ENCODE data around the gene APBB3. TPM values are rescaled to one million over a fixed set of nuclear protein-coding genes. Genes with fewer than 3 reads are reported as not detected.

APBB3 gene
- total and polyA plus RNA-seq, 9 of the 15 experiments (the other 6 are each of a cell fraction or from before 2014, with no cell fraction given): 0.17 to 24.3 (median 9.5) TPM

DNA sequence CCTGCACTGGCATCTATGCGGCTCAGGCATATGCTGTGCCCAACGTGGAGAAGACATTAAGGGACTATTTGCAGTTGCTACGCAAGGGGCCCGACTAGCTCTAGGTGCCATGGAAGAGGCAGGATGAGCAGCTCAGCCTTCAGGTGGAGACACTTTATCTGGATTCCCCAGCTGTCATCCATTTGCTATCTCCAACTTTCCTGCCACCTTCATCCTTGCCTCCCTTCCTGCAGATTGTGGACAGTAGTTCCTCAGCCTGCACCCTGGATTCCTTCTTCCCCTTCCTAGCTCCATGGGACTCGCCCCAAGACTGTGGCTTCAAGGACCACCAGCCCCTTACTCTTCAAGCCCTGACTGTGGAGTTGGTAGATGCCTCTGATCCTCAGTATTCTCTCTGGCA is 2.3 kb upstream of the APBB3 start:
- ChIA-PET POLR2A (interaction anchor here (0.6 to 1.8 kb wide), 5 partner anchors 10 to 152 kb away, joined by 3 to 12 read pairs (median 3); no protein-coding TSS in a partner anchor), CTCF (ENCODE audit: low intra/inter-chr PET ratio) (no interaction called here)
- in situ Hi-C loops (cut with MboI) (loop anchor here (5.0 kb wide), 1 partner anchor 76 kb away; no protein-coding TSS in a partner anchor), intact Hi-C loops (cut with micrococcal nuclease) (no loop called here)
- no TSS peak for BruUV-seq (replicated peaks)
- H3K9me1 ChIP-seq (ENCODE audit: control insufficient read depth, insufficient read depth, low read length): no peaks in the 10 kb centered on the region
- H3K36me3 ChIP-seq (ENCODE audit: control insufficient read depth, insufficient read depth, low read length): peaks cover 43% of the 10 kb centered on the region
- peak overlapping the region in 1 of 2 experiments; percentile 93; a peak in 2 of 4 replicates for H3K9ac ChIP-seq (ENCODE audit: insufficient read depth in 1 of 2, low read depth in 2 of 2, low read length in 2 of 2)
- WGBS (ENCODE audit: insufficient coverage, low coverage, missing lambda C conversion rate): 79% methylated on average over 5 of the region's 5 CpGs
- no peak overlapping the region for H3K4me3 ChIP-seq
- no peaks in the 10 kb centered on the region for H3K27me3 ChIP-seq (ENCODE audit: control insufficient read depth in 2 of 2, insufficient read depth in 2 of 2, low read length in 2 of 2)
- DNase-seq (ENCODE audit: extremely low read depth in 1 of 4, low spot score in 3 of 4) (peak in 2 of 4 experiments; percentile 23 to 37), ATAC-seq (no peak), FAIRE-seq (peak; percentile 42)
- no peak overlapping the region; the same call in 2 of the 3 replicates for H3K27ac ChIP-seq (ENCODE audit: extremely low read depth, low read depth, low read length)
- H2AFZ ChIP-seq (ENCODE audit: low read depth, low read length): no peak overlapping the region
- peaks cover 36% of the 10 kb centered on the region for H3K79me2 ChIP-seq (ENCODE audit: control insufficient read depth, insufficient read depth, low read length)
- H3K4me2 ChIP-seq (ENCODE audit: insufficient read depth, low read length): peak overlapping the region; percentile 99; the same call in 1 of the 2 replicates
- H4K20me1 ChIP-seq (replicated peaks; ENCODE audit: control insufficient read depth, insufficient read depth, low read length): no peaks in the 10 kb centered on the region
- H3K4me1 ChIP-seq (replicated peaks in 1 of 2; ENCODE audit: control insufficient read depth in 2 of 2, insufficient read depth in 2 of 2, low read length in 2 of 2): peaks cover 26 to 38% of the 10 kb centered on the region in 2 experiments
- no peaks in the 10 kb centered on the region for H3K9me3 ChIP-seq (replicated peaks; ENCODE audit: control insufficient read depth, insufficient read depth, low read depth, low read length)
- TF ChIP-seq RBM25 (IDR thresholded peaks at IDR 0.05; ENCODE audit: low read depth, low read length, severe bottlenecking): no peak
- TF ChIP-seq CBFA2T3 (IDR thresholded peaks at IDR 0.05): peak; percentile 79
- no peak for TF ChIP-seq ZBTB1 (CRISPR knock-in tag; IDR thresholded peaks at IDR 0.05; ENCODE audit: borderline replicate concordance, low read depth)
- TF ChIP-seq ARID1B (IDR thresholded peaks at IDR 0.05): peak; percentile 72
- peak; percentile 11; the same call in 1 of the 2 replicates for TF ChIP-seq KLF16 (IDR thresholded peaks at IDR 0.05)
- no peak for TF ChIP-seq ZNF551 (CRISPR knock-in tag; IDR thresholded peaks at IDR 0.05)
- TF ChIP-seq, protein P1, sequence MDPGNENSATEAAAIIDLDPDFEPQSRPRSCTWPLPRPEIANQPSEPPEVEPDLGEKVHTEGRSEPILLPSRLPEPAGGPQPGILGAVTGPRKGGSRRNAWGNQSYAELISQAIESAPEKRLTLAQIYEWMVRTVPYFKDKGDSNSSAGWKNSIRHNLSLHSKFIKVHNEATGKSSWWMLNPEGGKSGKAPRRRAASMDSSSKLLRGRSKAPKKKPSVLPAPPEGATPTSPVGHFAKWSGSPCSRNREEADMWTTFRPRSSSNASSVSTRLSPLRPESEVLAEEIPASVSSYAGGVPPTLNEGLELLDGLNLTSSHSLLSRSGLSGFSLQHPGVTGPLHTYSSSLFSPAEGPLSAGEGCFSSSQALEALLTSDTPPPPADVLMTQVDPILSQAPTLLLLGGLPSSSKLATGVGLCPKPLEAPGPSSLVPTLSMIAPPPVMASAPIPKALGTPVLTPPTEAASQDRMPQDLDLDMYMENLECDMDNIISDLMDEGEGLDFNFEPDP (CRISPR knock-in tag; IDR thresholded peaks at IDR 0.05): no peak
- TF ChIP-seq TRIM24 (IDR thresholded peaks at IDR 0.05): peak in 1 of 2 experiments; percentile 9; a peak in 1 of 4 replicates
- TF ChIP-seq TCF3 (CRISPR knock-in tag; IDR thresholded peaks at IDR 0.05): peak; percentile 89
- TF ChIP-seq, protein P2, sequence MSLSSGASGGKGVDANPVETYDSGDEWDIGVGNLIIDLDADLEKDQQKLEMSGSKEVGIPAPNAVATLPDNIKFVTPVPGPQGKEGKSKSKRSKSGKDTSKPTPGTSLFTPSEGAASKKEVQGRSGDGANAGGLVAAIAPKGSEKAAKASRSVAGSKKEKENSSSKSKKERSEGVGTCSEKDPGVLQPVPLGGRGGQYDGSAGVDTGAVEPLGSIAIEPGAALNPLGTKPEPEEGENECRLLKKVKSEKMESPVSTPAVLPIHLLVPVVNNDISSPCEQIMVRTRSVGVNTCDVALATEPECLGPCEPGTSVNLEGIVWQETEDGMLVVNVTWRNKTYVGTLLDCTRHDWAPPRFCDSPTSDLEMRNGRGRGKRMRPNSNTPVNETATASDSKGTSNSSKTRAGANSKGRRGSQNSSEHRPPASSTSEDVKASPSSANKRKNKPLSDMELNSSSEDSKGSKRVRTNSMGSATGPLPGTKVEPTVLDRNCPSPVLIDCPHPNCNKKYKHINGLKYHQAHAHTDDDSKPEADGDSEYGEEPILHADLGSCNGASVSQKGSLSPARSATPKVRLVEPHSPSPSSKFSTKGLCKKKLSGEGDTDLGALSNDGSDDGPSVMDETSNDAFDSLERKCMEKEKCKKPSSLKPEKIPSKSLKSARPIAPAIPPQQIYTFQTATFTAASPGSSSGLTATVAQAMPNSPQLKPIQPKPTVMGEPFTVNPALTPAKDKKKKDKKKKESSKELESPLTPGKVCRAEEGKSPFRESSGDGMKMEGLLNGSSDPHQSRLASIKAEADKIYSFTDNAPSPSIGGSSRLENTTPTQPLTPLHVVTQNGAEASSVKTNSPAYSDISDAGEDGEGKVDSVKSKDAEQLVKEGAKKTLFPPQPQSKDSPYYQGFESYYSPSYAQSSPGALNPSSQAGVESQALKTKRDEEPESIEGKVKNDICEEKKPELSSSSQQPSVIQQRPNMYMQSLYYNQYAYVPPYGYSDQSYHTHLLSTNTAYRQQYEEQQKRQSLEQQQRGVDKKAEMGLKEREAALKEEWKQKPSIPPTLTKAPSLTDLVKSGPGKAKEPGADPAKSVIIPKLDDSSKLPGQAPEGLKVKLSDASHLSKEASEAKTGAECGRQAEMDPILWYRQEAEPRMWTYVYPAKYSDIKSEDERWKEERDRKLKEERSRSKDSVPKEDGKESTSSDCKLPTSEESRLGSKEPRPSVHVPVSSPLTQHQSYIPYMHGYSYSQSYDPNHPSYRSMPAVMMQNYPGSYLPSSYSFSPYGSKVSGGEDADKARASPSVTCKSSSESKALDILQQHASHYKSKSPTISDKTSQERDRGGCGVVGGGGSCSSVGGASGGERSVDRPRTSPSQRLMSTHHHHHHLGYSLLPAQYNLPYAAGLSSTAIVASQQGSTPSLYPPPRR (CRISPR knock-in tag; IDR thresholded peaks at IDR 0.05; ENCODE audit: borderline replicate concordance): 0 out of 2 replicates have a peak, but pooled peaks have one; percentile 33
- TF ChIP-seq CBFA2T2 (conservative IDR thresholded peaks at IDR 0.05): peak; percentile 61
- 0 out of 2 replicates have a peak, but pooled peaks have one; percentile 17 for TF ChIP-seq MTA2 (IDR thresholded peaks at IDR 0.05; ENCODE audit: low read depth)
- no peak; the same call in 1 of the 2 replicates for TF ChIP-seq SP1 (CRISPR knock-in tag; IDR thresholded peaks at IDR 0.05)
- no peak for TF ChIP-seq SIN3B (IDR thresholded peaks at IDR 0.05; ENCODE audit: low read depth)
- peak; percentile 32; the same call in 1 of the 2 replicates for TF ChIP-seq NCOR1 (IDR thresholded peaks at IDR 0.05)
- TF ChIP-seq TAL1 (IDR thresholded peaks at IDR 0.05): peak; percentile 64
- TF ChIP-seq, protein P3, sequence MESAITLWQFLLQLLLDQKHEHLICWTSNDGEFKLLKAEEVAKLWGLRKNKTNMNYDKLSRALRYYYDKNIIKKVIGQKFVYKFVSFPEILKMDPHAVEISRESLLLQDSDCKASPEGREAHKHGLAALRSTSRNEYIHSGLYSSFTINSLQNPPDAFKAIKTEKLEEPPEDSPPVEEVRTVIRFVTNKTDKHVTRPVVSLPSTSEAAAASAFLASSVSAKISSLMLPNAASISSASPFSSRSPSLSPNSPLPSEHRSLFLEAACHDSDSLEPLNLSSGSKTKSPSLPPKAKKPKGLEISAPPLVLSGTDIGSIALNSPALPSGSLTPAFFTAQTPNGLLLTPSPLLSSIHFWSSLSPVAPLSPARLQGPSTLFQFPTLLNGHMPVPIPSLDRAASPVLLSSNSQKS (CRISPR knock-in tag; IDR thresholded peaks at IDR 0.05): no peak
- no peak for TF ChIP-seq CXXC5 (CRISPR knock-in tag; IDR thresholded peaks at IDR 0.05)

Data from K562 (cell line).